Vagina (tissue), 2 donors: Measurements from ENCODE around the gene PAPSS1. TPM values are rescaled to one million over a fixed set of nuclear protein-coding genes. Genes with fewer than 3 reads are reported as not detected.

ENCODE experiments used
- DNase-seq, 2 donors: peaks; one replicate each; pipeline ENCODE4 v3.0.0-alpha.2; 2017; ENCODE audit errors: extremely low spot score in 2 of 2
- H3K27ac ChIP-seq: fragments of 200-600 bp; sonication (generic); one replicate; pipeline ENCODE4 v1.5.1; 2019
- H3K27me3 ChIP-seq: fragments of 200-600 bp; sonication (generic); one replicate; pipeline ENCODE4 v1.5.1; 2019
- H3K36me3 ChIP-seq, 2 donors: fragments of 200-600 bp; sonication (generic); one replicate each; pipeline ENCODE4 v1.5.1; 2017 to 2019
- H3K4me1 ChIP-seq: fragments of 200-600 bp; sonication (generic); one replicate; pipeline ENCODE4 v1.5.1; 2019
- H3K4me3 ChIP-seq, 2 donors: fragments of 200-600 bp; sonication (generic); 1 replicate in 1 of 2; 2 replicates in 1 of 2; pipeline ENCODE4 v1.5.1; 2016 to 2019
- H3K9me3 ChIP-seq: fragments of 200-600 bp; sonication (generic); one replicate; pipeline ENCODE4 v1.5.1; 2019
- POLR2A ChIP-seq, 2 donors: fragments of 450-650 bp; IDR thresholded peaks; one replicate each; pipeline ENCODE4 v1.6.1; 2017; ENCODE audit warnings: antibody characterized with exemption in 2 of 2, mild to moderate bottlenecking in 2 of 2, moderate library complexity in 2 of 2
- POLR2AphosphoS5 ChIP-seq, 2 donors: sonication (generic); formaldehyde crosslinking; IDR thresholded peaks; one replicate each; pipeline ENCODE4 v1.9.0; 2017; ENCODE audit warnings: antibody characterized with exemption in 2 of 2, mild to moderate bottlenecking in 2 of 2, low read depth in 1 of 2; ENCODE audit not compliant: insufficient read depth in 1 of 2
- intact Hi-C: fragments of 100-400 bp; cut with DNase I; formaldehyde crosslinking; loops from one replicate; pipeline ENCODE4 v1.15.1; 2023
- total RNA-seq: library from RNA; depleted of rRNA; stranded (reverse); fragments of >200 nt; gene quantifications from one replicate; pipeline ENCODE4 v1.2.3, GENCODE V29; 2016
- TF ChIP-seq, protein P1 (sequence below), 3 experiments: fragments of 450-650 bp in 2 of 3; fragments of 200-600 bp in 1 of 3; sonication (generic) in 1 of 3; IDR thresholded peaks; one replicate each; pipeline ENCODE4 v1.5.1; 2017 to 2019; ENCODE audit warnings: antibody characterized with exemption in 3 of 3, mild to moderate bottlenecking in 2 of 3, moderate library complexity in 2 of 3

PAPSS1 gene
- total RNA-seq = 27.5 TPM

DNA sequence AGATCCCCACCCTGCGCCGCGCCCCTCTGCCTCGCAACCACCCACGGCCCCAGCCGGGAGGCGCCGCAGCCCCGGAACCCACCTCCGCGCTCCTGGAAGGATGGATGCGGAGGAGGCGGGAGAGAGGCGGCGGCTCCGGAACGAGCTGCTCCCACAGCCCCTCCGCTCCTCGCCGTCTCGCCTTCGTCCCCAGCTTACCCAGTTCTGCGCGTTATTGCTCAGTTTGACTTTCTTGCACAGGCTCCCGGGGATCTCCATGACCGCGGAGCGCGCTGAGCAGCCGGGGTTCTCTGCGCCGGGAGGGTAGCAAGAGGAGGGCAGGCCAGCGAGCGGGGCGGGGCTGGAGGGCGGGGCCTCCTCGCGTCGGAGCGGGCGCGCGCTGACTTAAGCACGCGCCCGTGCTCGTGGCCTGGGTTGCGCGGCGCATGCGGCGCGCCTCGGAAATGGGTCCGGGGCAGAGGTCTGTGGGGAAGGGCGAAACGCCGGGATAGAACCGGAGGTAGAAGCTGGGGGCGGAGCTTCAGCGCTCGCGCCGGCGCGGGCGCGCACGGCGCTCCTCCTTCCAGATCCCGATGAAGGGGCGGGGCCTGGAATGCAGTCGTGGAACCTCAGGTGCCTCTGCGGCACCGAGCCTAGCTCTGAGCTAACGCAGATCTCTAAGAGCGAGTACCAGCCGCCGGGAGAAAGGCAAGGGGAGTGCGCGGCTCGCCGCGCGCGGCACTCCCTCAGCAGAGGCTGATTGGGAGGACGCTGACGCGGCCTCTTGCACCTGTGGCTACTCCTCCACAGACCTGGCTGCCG lies at the start of gene PAPSS1:
Gene PAPSS1, minus strand, starts transcription at position 313 of the 801 bp plus-strand sequence. Its CDS starts 55 bp downstream, at position 258.
- Histone ChIP-seq H3K36me3 (no peaks in the 10 kb centered on the region), H3K4me1 (peaks cover 31% of the 10 kb centered on the region), H3K9me3 (no peaks in the 10 kb centered on the region), H3K4me3 (peak within 1 kb of the TSS; percentile 84 to 99), H3K27me3 (no peaks in the 10 kb centered on the region), H3K27ac (peak within 1 kb of the TSS; percentile 81)
- DNase-seq = peak in 1 of 2 donors; percentile 97
- intact Hi-C loops = no loop called here
- TF ChIP-seq, protein P1, sequence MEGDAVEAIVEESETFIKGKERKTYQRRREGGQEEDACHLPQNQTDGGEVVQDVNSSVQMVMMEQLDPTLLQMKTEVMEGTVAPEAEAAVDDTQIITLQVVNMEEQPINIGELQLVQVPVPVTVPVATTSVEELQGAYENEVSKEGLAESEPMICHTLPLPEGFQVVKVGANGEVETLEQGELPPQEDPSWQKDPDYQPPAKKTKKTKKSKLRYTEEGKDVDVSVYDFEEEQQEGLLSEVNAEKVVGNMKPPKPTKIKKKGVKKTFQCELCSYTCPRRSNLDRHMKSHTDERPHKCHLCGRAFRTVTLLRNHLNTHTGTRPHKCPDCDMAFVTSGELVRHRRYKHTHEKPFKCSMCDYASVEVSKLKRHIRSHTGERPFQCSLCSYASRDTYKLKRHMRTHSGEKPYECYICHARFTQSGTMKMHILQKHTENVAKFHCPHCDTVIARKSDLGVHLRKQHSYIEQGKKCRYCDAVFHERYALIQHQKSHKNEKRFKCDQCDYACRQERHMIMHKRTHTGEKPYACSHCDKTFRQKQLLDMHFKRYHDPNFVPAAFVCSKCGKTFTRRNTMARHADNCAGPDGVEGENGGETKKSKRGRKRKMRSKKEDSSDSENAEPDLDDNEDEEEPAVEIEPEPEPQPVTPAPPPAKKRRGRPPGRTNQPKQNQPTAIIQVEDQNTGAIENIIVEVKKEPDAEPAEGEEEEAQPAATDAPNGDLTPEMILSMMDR (IDR thresholded peaks at IDR 0.05) = no peak
- TF ChIP-seq POLR2A (IDR thresholded peaks at IDR 0.05) = peak in 1 of 2 donors; percentile 68
- peak; percentile 78 to 81 for TF ChIP-seq POLR2AphosphoS5 (IDR thresholded peaks at IDR 0.05; ENCODE audit: insufficient read depth in 1 of 2, low read depth in 1 of 2)

DNA sequence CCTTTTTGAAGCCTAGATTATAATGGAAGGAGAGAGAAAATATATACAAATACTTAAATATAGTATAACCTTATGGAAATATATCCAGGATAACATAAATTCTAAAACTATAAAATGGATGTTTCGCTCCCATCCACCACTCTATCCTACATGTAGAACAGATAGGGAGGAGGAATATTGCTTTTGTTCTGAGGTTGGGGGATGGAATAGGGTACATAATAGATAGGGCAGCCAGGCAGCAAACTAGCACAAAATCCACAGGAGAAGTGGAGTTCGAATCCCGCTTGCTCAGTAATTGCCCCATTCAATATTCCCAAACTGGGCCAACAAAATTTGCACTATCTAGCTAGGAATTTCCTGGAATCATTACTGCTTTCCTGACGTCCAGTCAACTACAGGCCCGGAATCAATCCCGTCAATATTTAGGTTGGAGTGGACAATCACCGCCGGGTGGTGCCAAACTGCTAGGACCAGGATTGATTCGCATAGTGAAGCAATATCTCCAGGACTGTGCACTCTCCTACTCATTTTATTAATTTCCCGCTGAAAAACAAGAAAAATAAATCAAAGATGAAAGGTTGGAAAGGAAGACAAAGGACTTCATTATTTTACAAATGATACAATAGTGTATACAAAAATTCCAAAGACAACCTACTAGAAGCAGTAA lies 40.4 kb upstream of the PAPSS1 start:
- H3K36me3 ChIP-seq = no peaks in the 10 kb centered on the region
- no peaks in the 10 kb centered on the region for H3K9me3 ChIP-seq
- no peak overlapping the region for H3K27ac ChIP-seq
- no peak for DNase-seq
- no peaks in the 10 kb centered on the region for H3K27me3 ChIP-seq
- no peak for TF ChIP-seq POLR2AphosphoS5 (IDR thresholded peaks at IDR 0.05; ENCODE audit: insufficient read depth in 1 of 2, low read depth in 1 of 2)
- no peak for TF ChIP-seq POLR2A (IDR thresholded peaks at IDR 0.05)
- H3K4me1 ChIP-seq = no peaks in the 10 kb centered on the region
- intact Hi-C loops = no loop called here
- H3K4me3 ChIP-seq = no peak overlapping the region

DNA sequence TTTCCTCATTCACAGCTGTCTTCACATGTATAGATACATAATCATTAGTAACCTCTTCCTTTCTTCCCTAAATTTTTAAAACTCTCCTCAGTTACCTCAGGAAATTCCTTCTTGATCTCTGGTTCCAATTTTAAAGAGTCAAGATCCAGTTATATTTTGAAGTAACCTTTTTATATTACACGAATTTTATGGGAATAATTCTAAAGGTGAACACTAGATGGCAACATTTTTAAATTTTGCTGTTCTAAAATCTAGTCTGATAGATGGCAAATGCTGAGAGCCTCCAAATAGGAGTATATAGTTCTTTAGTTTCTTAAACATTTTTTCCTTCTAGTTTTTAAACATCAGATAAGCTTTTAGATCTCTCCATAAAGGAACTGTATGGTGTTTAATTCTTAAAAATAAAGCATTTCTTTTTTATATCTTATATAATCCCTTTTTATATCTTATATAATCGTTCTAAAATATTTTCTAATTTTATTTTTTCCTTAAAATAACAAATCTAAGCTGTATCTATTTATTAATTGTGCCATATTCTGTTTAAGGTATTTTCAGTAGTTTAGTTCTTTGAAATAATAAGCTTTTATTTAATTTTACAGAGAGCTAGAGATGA lies 37.9 kb upstream of the PAPSS1 start:
- no peak for DNase-seq
- H3K4me1 ChIP-seq = no peaks in the 10 kb centered on the region
- TF ChIP-seq, protein P1 (IDR thresholded peaks at IDR 0.05) = peak in 2 of 3 experiments; percentile 31 to 66
- TF ChIP-seq POLR2AphosphoS5 (IDR thresholded peaks at IDR 0.05; ENCODE audit: insufficient read depth in 1 of 2, low read depth in 1 of 2) (no peak), POLR2A (IDR thresholded peaks at IDR 0.05) (no peak)
- no peak overlapping the region for H3K4me3 ChIP-seq
- no peaks in the 10 kb centered on the region for H3K9me3 ChIP-seq
- H3K27ac ChIP-seq = no peak overlapping the region
- no peaks in the 10 kb centered on the region for H3K27me3 ChIP-seq
- H3K36me3 ChIP-seq = no peaks in the 10 kb centered on the region
- intact Hi-C loops = loop anchor here (5.0 kb wide), 1 partner anchor 154 kb away; no protein-coding TSS in a partner anchor

DNA sequence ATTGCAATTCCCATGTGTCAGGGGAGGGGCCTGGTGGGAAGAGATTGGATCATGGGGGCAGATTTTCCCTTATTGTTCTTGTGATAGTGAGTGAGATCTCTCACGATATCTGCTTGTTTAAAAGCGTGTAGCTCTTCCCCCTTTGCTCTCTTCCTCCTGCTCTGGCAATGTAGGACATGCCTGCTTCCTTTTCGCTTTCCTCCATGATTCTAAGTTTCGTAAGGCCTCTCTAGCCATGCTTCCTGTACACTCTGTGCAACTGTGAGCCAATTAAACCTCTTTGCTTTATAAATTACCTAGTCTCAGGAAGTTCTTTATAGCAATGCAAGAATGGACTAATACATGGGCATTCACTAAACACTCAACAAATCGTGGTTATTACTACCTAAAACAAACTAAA lies 37.2 kb upstream of the PAPSS1 start:
- H3K36me3 ChIP-seq = no peaks in the 10 kb centered on the region
- DNase-seq = no peak
- H3K27ac ChIP-seq = no peak overlapping the region
- TF ChIP-seq, protein P1 (IDR thresholded peaks at IDR 0.05) = no peak
- no peak for TF ChIP-seq POLR2A (IDR thresholded peaks at IDR 0.05)
- no peak for TF ChIP-seq POLR2AphosphoS5 (IDR thresholded peaks at IDR 0.05; ENCODE audit: insufficient read depth in 1 of 2, low read depth in 1 of 2)
- no peaks in the 10 kb centered on the region for H3K4me1 ChIP-seq
- intact Hi-C loops = loop anchor here (5.0 kb wide), 1 partner anchor 155 kb away; no protein-coding TSS in a partner anchor
- no peaks in the 10 kb centered on the region for H3K9me3 ChIP-seq
- H3K4me3 ChIP-seq = no peak overlapping the region
- no peaks in the 10 kb centered on the region for H3K27me3 ChIP-seq

DNA sequence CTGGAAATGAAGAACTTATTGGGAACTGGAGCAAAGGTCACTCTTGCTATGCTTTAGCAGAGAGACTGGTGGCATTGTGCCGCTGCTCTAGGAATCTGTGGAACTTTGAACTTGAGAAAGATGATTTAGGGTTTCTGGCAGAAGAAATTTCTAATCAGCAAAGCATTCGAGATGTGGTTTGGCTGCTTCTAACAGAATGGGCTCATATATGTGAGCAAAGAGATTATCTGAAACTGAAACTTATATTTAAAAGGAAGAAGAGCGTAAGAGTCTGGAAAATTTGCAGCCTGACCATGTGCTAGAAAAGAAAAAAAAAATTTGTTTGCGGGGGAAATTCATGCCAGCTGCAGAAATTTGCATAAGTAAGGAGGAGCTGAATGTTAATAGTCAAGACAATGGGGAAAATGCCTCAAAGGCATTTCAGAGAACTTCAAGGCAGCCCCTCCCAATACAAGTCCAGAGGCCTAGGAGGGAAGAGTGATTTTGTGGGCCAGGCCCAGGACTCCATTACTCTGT lies 35.9 kb upstream of the PAPSS1 start:
- intact Hi-C loops = loop anchor here (5.0 kb wide), 1 partner anchor 156 kb away; no protein-coding TSS in a partner anchor
- no peak overlapping the region for H3K4me3 ChIP-seq
- H3K27ac ChIP-seq = no peak overlapping the region
- H3K9me3 ChIP-seq = no peaks in the 10 kb centered on the region
- no peak for DNase-seq
- TF ChIP-seq POLR2AphosphoS5 (IDR thresholded peaks at IDR 0.05; ENCODE audit: insufficient read depth in 1 of 2, low read depth in 1 of 2) (no peak), POLR2A (IDR thresholded peaks at IDR 0.05) (no peak)
- TF ChIP-seq, protein P1 (IDR thresholded peaks at IDR 0.05) = no peak
- H3K36me3 ChIP-seq = no peaks in the 10 kb centered on the region
- H3K27me3 ChIP-seq = no peaks in the 10 kb centered on the region
- H3K4me1 ChIP-seq = no peaks in the 10 kb centered on the region
